GM12892 (cell line): ENCODE results near the gene C1orf53.

Experiments
- POLR2A ChIP-seq: IDR thresholded peaks from 2 replicates; pipeline ENCODE4 v1.6.1; 2011; ENCODE audit warnings: low read depth, low read length, control low read depth
- POLR2AphosphoS5 ChIP-seq: IDR thresholded peaks from 2 replicates; pipeline ENCODE4 v1.6.1; 2011; ENCODE audit warnings: low read depth, low read length, control low read depth

DNA sequence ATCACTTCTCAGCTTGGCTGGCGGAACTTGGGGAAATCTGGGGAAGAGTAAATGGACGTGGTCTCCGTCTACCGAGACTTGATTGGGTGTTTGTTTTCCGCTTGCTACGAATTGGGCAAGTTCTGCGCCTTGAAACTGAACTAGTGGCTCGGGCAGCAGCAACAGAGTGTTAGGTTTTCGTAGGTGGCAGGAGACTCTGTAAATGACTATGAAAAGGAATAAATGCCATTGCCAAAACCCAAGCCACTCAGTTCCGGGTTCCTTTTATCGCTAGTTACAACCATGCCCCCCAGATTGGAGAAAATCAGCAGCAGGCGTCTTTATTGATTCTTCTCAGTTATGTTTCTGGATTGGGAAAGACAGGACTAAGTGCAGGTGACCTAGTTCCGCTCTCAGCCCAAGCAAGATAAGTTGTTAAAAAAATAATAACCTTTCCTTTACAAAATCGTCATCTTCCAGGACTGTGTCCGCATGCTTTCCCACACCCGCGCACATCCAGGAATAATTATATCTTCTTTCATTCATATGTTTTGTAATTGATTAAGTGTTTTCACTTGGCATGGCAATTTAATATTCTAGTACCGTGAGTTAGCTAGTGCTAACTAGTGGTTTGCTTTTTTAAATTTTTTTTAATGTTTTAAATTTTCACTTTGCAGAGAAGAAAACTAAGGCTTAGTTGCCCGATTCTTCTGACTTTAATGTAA is 18.1 kb downstream of the C1orf53 start:
- TF ChIP-seq POLR2AphosphoS5 (no peak), POLR2A (no peak)
